Measurements from ENCODE around the gene HSPB6.

The HSPB6 gene

DNA sequence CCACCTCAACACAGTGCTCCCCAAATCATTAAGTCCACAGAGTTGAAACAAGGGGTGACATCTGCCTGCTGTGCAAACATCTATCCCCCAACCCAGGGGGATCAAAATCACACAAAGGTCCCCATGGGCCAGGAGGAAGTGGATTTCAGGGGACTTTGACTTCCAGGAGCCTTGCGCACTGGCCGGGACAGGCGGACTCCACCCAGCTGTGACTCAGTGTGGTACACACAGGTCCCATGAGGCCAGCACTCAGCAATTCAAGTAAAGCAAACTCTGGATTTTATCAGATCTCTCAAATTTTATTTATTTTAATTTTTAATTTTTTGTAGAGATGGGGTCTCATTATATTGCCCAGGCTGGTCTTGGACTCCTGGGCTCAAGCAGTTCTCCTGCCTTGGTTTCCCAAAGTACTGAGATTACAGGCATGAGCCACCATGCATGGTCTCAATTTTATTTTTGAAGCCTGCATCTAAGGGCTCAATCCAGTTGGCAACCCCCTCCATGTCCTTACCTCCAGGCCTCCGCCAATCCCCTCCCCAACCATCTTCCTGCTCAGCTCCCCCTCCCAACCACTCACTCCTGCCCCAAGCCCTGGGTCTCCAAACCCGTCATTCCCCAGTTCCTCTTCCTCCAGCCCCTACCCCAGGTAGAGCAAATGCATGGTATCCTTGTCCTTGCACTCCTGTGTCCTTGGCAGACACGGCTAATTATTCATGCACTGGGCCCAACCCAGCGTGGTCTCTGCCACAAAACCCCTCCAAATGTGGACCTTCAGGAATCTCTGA is 36.7 kb upstream of the HSPB6 start:
- ATAC-seq (ENCODE audit: insufficient read depth, low read depth) (no peak), DNase-seq (no peak)
- Histone ChIP-seq H3K27ac (ENCODE audit: low read length) (no peak overlapping the region), H3K36me3 (ENCODE audit: insufficient read depth, low read length) (no peaks in the 10 kb centered on the region), H2AFZ (ENCODE audit: low read depth, low read length) (no peak overlapping the region), H3K27me3 (ENCODE audit: insufficient read depth, low read length, poor library complexity) (no peaks in the 10 kb centered on the region), H3K4me3 (ENCODE audit: low read depth in 1 of 2, low read length in 2 of 2) (no peak overlapping the region), H3K9me3 (ENCODE audit: insufficient read depth, low read length, severe bottlenecking) (no peaks in the 10 kb centered on the region), H3K9ac (ENCODE audit: low read depth, low read length) (no peak overlapping the region), H3K4me2 (ENCODE audit: insufficient read depth, low read length) (no peak overlapping the region), H3K79me2 (ENCODE audit: insufficient read depth, low read length) (no peaks in the 10 kb centered on the region), H3K4me1 (ENCODE audit: insufficient read depth, low read length) (no peaks in the 10 kb centered on the region), H4K20me1 (ENCODE audit: insufficient read depth, low read length) (peaks cover 4% of the 10 kb centered on the region)
- TF ChIP-seq EZH2 (IDR thresholded peaks at IDR 0.05; ENCODE audit: borderline replicate concordance, low read depth, low read length, severe bottlenecking) (no peak), CTCF (IDR thresholded peaks at IDR 0.05; ENCODE audit: borderline replicate concordance, extremely low read depth, low read length, poor library complexity, severe bottlenecking) (no peak)

- Histone ChIP-seq H4K20me1 (ENCODE audit: insufficient read depth, low read length) (peaks cover 4% of the 10 kb centered on the region), H3K4me3 (ENCODE audit: low read depth in 1 of 2, low read length in 2 of 2) (no peak overlapping the region), H3K4me1 (ENCODE audit: insufficient read depth, low read length) (no peaks in the 10 kb centered on the region), H3K27me3 (ENCODE audit: insufficient read depth, low read length, poor library complexity) (no peaks in the 10 kb centered on the region), H3K9me3 (ENCODE audit: insufficient read depth, low read length, severe bottlenecking) (no peaks in the 10 kb centered on the region), H3K36me3 (ENCODE audit: insufficient read depth, low read length) (no peaks in the 10 kb centered on the region), H3K79me2 (ENCODE audit: insufficient read depth, low read length) (no peaks in the 10 kb centered on the region), H3K27ac (ENCODE audit: low read length) (no peak overlapping the region), H3K9ac (ENCODE audit: low read depth, low read length) (no peak overlapping the region), H2AFZ (ENCODE audit: low read depth, low read length) (no peak overlapping the region), H3K4me2 (ENCODE audit: insufficient read depth, low read length) (no peak overlapping the region)
- no peak for TF ChIP-seq CTCF (IDR thresholded peaks at IDR 0.05; ENCODE audit: borderline replicate concordance, extremely low read depth, low read length, poor library complexity, severe bottlenecking)
- no peak for TF ChIP-seq EZH2 (IDR thresholded peaks at IDR 0.05; ENCODE audit: borderline replicate concordance, low read depth, low read length, severe bottlenecking)
- ATAC-seq (ENCODE audit: insufficient read depth, low read depth) (no peak), DNase-seq (no peak)
These were observed 36.1 kb upstream of the HSPB6 start for GRCh38 chr19:35792888-35793287.

DNA sequence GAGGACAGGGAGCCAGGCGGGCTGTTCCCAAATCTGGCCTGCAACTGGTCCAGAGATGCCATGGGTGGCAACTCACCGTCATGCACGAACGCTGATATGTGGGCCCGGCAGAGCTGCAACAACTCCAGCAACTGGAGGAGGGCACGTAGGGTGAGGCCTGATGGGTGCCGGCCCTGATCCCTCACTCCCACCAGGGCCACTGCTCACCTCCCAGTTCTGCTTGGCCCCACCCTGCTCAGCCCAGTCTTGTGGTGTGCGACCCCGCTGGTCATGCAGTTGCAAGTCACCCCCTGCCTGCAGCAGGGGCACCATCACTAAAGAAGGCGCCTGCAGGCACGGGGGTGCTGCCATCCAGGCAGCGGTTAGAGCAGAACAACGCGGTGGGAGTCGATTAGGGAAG is 35.5 kb upstream of the HSPB6 start:
- no peaks in the 10 kb centered on the region for H3K4me1 ChIP-seq (ENCODE audit: insufficient read depth, low read length)
- no peaks in the 10 kb centered on the region for H3K36me3 ChIP-seq (ENCODE audit: insufficient read depth, low read length)
- H3K27ac ChIP-seq (ENCODE audit: low read length): no peak overlapping the region
- no peak for ATAC-seq (ENCODE audit: insufficient read depth, low read depth)
- H3K27me3 ChIP-seq (ENCODE audit: insufficient read depth, low read length, poor library complexity): no peaks in the 10 kb centered on the region
- no peak overlapping the region for H3K4me3 ChIP-seq (ENCODE audit: low read depth in 1 of 2, low read length in 2 of 2)
- DNase-seq: no peak
- no peak for TF ChIP-seq EZH2 (IDR thresholded peaks at IDR 0.05; ENCODE audit: borderline replicate concordance, low read depth, low read length, severe bottlenecking)
- TF ChIP-seq CTCF (IDR thresholded peaks at IDR 0.05; ENCODE audit: borderline replicate concordance, extremely low read depth, low read length, poor library complexity, severe bottlenecking): no peak
- no peaks in the 10 kb centered on the region for H3K79me2 ChIP-seq (ENCODE audit: insufficient read depth, low read length)
- H4K20me1 ChIP-seq (ENCODE audit: insufficient read depth, low read length): peaks cover 4% of the 10 kb centered on the region
- H3K9me3 ChIP-seq (ENCODE audit: insufficient read depth, low read length, severe bottlenecking): no peaks in the 10 kb centered on the region
- H3K9ac ChIP-seq (ENCODE audit: low read depth, low read length): no peak overlapping the region
- H3K4me2 ChIP-seq (ENCODE audit: insufficient read depth, low read length): no peak overlapping the region
- H2AFZ ChIP-seq (ENCODE audit: low read depth, low read length): no peak overlapping the region

Measured in DND-41 (cell line).